C4-2B (cell line): Measurements from ENCODE around the gene PHF2.

Experiments
- H3K27ac ChIP-seq: fragments of 450-650 bp; 2 replicates; pipeline ENCODE4 v1.5.1; 2017
- CTCF ChIP-seq: fragments of 450-650 bp; conservative IDR thresholded peaks from 2 replicates; pipeline ENCODE4 v1.5.1; 2017; ENCODE audit warnings: mild to moderate bottlenecking
- ZFX ChIP-seq: fragments of 450-650 bp; IDR thresholded peaks from 2 replicates; pipeline ENCODE4 v1.6.1; 2017

The PHF2 gene

DNA sequence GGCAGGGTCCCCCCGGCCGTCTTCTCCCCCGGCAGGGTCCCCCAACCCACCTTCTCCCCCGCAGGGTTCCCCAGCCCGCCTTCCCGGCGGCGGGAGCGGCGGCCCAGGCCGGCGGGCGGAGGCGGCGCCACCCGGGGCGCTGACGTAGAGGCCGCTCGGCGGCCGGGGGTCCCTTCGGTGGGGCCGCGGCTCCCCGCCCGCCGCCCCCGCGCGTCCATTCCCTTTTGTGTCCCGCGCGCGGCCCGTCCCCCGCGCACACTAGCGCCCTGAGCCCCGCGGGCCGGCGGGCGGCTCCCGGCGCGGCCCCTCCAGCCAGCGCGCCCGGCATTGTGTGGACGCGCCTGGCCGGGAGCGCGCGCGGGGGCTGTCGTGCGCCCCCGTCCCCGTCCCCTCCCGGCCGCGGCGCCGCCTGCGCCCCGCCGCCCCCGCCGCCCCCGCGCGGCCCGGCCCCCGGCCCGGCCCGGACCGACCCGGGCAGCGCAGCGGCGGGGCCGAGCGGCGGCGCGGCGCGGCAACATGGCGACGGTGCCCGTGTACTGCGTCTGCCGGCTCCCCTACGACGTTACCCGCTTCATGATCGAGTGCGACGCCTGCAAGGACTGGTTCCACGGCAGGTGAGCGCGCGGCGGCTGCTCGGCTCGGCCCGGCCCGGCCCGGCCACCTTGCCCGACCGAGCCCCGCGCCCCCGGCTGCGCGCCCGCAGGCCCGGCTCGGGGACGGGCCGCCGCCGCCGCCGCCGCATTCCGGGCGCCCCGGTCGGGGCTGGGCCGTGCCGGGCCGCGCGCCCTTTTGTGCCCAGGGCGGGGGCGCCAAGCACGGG lies at the start of gene PHF2:
Gene PHF2, plus strand, starts transcription at position 327 of the 820 bp plus-strand sequence. Its CDS starts 190 bp downstream, at position 517.
- H3K27ac ChIP-seq: peak within 1 kb of the TSS; percentile 92
- TF ChIP-seq ZFX: peak; percentile 73
- no peak for TF ChIP-seq CTCF

DNA sequence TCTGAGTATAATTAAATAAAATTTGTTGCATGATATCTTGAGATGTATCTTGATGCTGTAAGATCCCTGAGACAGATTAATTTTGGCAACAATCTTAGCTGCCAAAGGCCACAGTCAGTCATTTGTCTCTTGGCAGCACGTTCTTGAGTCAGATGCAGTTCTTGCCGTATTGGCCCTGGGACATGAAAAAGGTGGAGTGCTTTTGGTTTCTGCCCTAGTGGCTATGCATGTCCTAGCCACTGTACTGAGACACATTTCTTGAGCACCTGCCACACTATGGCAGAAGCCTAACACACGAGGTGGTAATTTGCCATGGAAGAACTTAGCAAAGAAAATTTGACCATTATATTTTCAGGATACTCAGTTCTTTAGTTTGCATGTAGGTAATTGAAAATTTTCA lies 45.0 kb upstream of the PHF2 start:
- TF ChIP-seq CTCF (peak; percentile 53), ZFX (no peak)
- no peak overlapping the region for H3K27ac ChIP-seq

DNA sequence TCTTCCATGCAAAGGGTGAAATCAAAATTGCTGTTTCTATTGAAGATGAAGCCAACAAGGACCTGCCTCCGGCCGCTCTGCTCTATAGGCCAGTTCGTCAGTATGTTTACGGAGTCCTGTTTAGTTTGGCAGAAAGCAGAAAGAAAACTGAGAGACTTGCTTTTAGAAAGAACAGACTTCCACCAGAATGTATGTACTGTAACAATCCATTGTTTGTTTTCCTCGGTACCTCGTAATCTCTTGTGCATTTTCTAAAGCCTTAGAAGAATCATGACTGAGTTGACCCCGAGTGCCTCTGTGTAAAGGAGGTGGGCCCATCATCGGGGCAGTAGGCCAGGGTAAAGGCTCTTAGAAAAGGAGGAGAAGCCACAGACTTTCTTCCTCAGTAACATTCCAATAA lies 44.2 kb upstream of the PHF2 start:
- no peak for TF ChIP-seq CTCF
- no peak for TF ChIP-seq ZFX
- peak overlapping the region; percentile 74 for H3K27ac ChIP-seq

GRCh38 chr9:93533863-93534262 lies 42.5 kb upstream of the PHF2 start:
- TF ChIP-seq CTCF: no peak; the same call in 1 of the 2 replicates
- H3K27ac ChIP-seq: peak overlapping the region; percentile 11; the same call in 1 of the 2 replicates

- TF ChIP-seq CTCF: no peak
- TF ChIP-seq ZFX: no peak
These were observed 40.2 kb upstream of the PHF2 start for GRCh38 chr9:93536167-93536566.

GRCh38 chr9:93536874-93537273 lies 39.5 kb upstream of the PHF2 start:
- TF ChIP-seq ZFX (no peak), CTCF (no peak)
- H3K27ac ChIP-seq: no peak overlapping the region

More at GRCh38 chr9:93536167-93536566, 40.2 kb upstream of the PHF2 start:
- no peak overlapping the region for H3K27ac ChIP-seq

DNA sequence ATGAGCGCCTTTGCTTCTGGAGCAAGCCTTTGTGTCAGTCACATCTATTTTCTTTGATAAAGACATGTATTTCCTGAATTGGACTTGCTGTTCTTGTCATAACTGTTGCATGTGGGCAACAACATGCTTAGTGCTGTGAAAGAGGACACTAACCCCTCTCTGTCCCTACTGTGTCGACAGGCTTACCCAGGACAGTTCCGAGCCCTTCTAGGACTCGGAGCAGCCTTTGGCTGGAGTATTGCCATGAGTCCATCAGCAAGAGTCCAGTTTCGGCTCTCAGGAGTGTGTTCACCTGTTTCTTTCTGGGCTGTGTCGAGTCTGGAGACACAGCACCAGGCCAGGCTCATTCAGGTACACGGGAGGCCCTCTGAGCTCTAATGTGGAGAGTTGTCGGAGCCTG lies 36.1 kb upstream of the PHF2 start:
- no peak overlapping the region for H3K27ac ChIP-seq
- TF ChIP-seq CTCF (no peak), ZFX (no peak)
